Mammary epithelial cell (primary cell): ENCODE data around the gene WDR89.

Experiments used
- CTCF ChIP-seq, 2 donors: IDR thresholded peaks in 1 of 2; conservative IDR thresholded peaks in 1 of 2; 2 replicates each; pipeline ENCODE4 v1.5.1; 2011 to 2012; ENCODE audit warnings: inconsistent platforms in 2 of 2, low read length in 2 of 2, mild to moderate bottlenecking in 2 of 2, control low read depth in 1 of 2, low read depth in 1 of 2; ENCODE audit not compliant: insufficient read depth in 1 of 2; ENCODE audit errors: extremely low read depth in 1 of 2
- EZH2 ChIP-seq: IDR thresholded peaks from 2 replicates; pipeline ENCODE4 v1.6.1; 2012; ENCODE audit warnings: low read length, inconsistent platforms, borderline replicate concordance

GRCh38 chr14:63673886-63674497 is 32.3 kb upstream of the WDR89 start:
- TF ChIP-seq CTCF (conservative IDR thresholded peaks at IDR 0.05 in 1 of 2, IDR thresholded peaks at IDR 0.05 in 1 of 2; ENCODE audit: extremely low read depth in 1 of 2, insufficient read depth in 1 of 2, low read depth in 1 of 2, low read length in 2 of 2) (no peak), EZH2 (no peak)
